Measurements from ENCODE around the gene GPR142. TPM values are rescaled to one million over a fixed set of nuclear protein-coding genes. Genes with fewer than 3 reads are reported as not detected.

GPR142 gene
- 0.26 TPM in 1 of 2 replicates, not detected in the other for total RNA-seq

GRCh38 chr17:74367206-74367605, at the start of gene GPR142:
GPR142 (plus strand) TSS chr17:74367506; CDS start chr17:74369541, 2,035 bp downstream.

GRCh38 chr17:74325743-74326379, 41.4 kb upstream of the GPR142 start, which contains the start of gene KIF19:
KIF19 (plus strand) TSS chr17:74326226; CDS start chr17:74326350, 124 bp downstream.

GRCh38 chr17:74361230-74362068, 5.9 kb upstream of the GPR142 start, which contains the start of gene BTBD17:
BTBD17 (minus strand) TSS chr17:74361868; CDS start chr17:74361819, 49 bp downstream.

Other genes starting within 250 kb of the GPR142 start
- gene RPL38, start 163.8 kb upstream of the GPR142 start, total RNA-seq: 1,145 and 1,229 TPM in 2 replicates
- gene TTYH2, start 153.9 kb upstream of the GPR142 start, total RNA-seq: 1.8 TPM in 2 replicates
- gene DNAI2, start 93.3 kb upstream of the GPR142 start, total RNA-seq: not detected in 2 replicates
- gene KIF19, start 41.3 kb upstream of the GPR142 start, total RNA-seq: not detected in 2 replicates
- not detected in 2 replicates for gene BTBD17, start 5.6 kb upstream of the GPR142 start, total RNA-seq
- 13.8 and 15.0 TPM in 2 replicates for gene GPRC5C, start 64.6 kb downstream of the GPR142 start, total RNA-seq
- not detected in 2 replicates for gene CD300A, start 99.1 kb downstream of the GPR142 start, total RNA-seq
- not detected in 2 replicates for gene CD300LB, start 164.0 kb downstream of the GPR142 start, total RNA-seq
- gene CD300C, start 178.6 kb downstream of the GPR142 start, total RNA-seq: not detected in 2 replicates
- gene CD300H, start 200.0 kb downstream of the GPR142 start, total RNA-seq: not detected in 2 replicates
- gene CD300LD, start 224.8 kb downstream of the GPR142 start, total RNA-seq: not detected in 2 replicates

All from smooth muscle cell of the pulmonary artery (primary cell).